NCI-H146 (cell line): ENCODE data around the gene DTNBP1.

Experiments
- DNase-seq: peaks from one replicate; lab custom pipeline; 2025; lab: John Stamatoyannopoulos, UW

DTNBP1 gene

GRCh38 chr6:15592610-15593009 lies 70.2 kb downstream of the DTNBP1 start:
- no peak for DNase-seq

GRCh38 chr6:15588971-15589634 lies 73.7 kb downstream of the DTNBP1 start:
- no peak for DNase-seq

GRCh38 chr6:15586503-15586902 lies 76.3 kb downstream of the DTNBP1 start:
- no peak for DNase-seq

- DNase-seq: no peak
Measured at GRCh38 chr6:15585760-15586214, 77.0 kb downstream of the DTNBP1 start.

GRCh38 chr6:15582499-15582898 lies 80.3 kb downstream of the DTNBP1 start:
- no peak for DNase-seq

- no peak for DNase-seq
Measured at GRCh38 chr6:15581751-15582150, 81.1 kb downstream of the DTNBP1 start.

- DNase-seq: no peak
Measured at GRCh38 chr6:15580326-15580725, 82.5 kb downstream of the DTNBP1 start.

GRCh38 chr6:15578716-15579391 lies 84.0 kb downstream of the DTNBP1 start:
- no peak for DNase-seq

- no peak for DNase-seq
Measured at GRCh38 chr6:15577550-15578171, 85.2 kb downstream of the DTNBP1 start.

- no peak for DNase-seq
Measured at GRCh38 chr6:15577106-15577505, 85.7 kb downstream of the DTNBP1 start.

- DNase-seq: no peak
Measured at GRCh38 chr6:15575357-15576033, 87.3 kb downstream of the DTNBP1 start.

GRCh38 chr6:15574486-15574885 lies 88.3 kb downstream of the DTNBP1 start:
- DNase-seq: no peak

GRCh38 chr6:15574023-15574422 lies 88.8 kb downstream of the DTNBP1 start:
- DNase-seq: no peak

- no peak for DNase-seq
Measured at GRCh38 chr6:15573384-15573783, 89.4 kb downstream of the DTNBP1 start.

GRCh38 chr6:15572296-15573016 lies 90.4 kb downstream of the DTNBP1 start:
- DNase-seq: no peak

GRCh38 chr6:15570171-15570570 lies 92.7 kb downstream of the DTNBP1 start:
- DNase-seq: no peak

- no peak for DNase-seq
Measured at GRCh38 chr6:15569035-15569995, 93.5 kb downstream of the DTNBP1 start.

- DNase-seq: no peak
Measured at GRCh38 chr6:15562977-15563376, 99.9 kb downstream of the DTNBP1 start.

GRCh38 chr6:15561447-15562199 lies 101.2 kb downstream of the DTNBP1 start:
- no peak for DNase-seq

GRCh38 chr6:15560713-15561112 lies 102.1 kb downstream of the DTNBP1 start:
- no peak for DNase-seq
